Measurements from ENCODE around the gene UPF2.

Gene UPF2

GRCh38 chr10:12061124-12061523, 18.5 kb upstream of the UPF2 start:
- TF ChIP-seq CTCF (IDR thresholded peaks at IDR 0.05; ENCODE audit: insufficient read depth, low read depth, low read length, missing control alignments) = no peak
- DNase-seq (ENCODE audit: low read depth) = no peak

GRCh38 chr10:12056748-12057147, 14.1 kb upstream of the UPF2 start:
- TF ChIP-seq CTCF (IDR thresholded peaks at IDR 0.05; ENCODE audit: insufficient read depth, low read depth, low read length, missing control alignments) = no peak
- DNase-seq (ENCODE audit: low read depth) = no peak
- no peak overlapping the region for H3K4me3 ChIP-seq (ENCODE audit: low read depth, low read length)

More at GRCh38 chr10:12061124-12061523, 18.5 kb upstream of the UPF2 start:
- no peak overlapping the region for H3K4me3 ChIP-seq (ENCODE audit: low read depth, low read length)

- H3K4me3 ChIP-seq (ENCODE audit: low read depth, low read length) = no peak overlapping the region
- TF ChIP-seq CTCF (IDR thresholded peaks at IDR 0.05; ENCODE audit: insufficient read depth, low read depth, low read length, missing control alignments) = no peak
- no peak for DNase-seq (ENCODE audit: low read depth)
These were observed 13.1 kb upstream of the UPF2 start for GRCh38 chr10:12055732-12056131.

GRCh38 chr10:12051241-12051640, 8.6 kb upstream of the UPF2 start:
- no peak overlapping the region for H3K4me3 ChIP-seq (ENCODE audit: low read depth, low read length)
- no peak for TF ChIP-seq CTCF (IDR thresholded peaks at IDR 0.05; ENCODE audit: insufficient read depth, low read depth, low read length, missing control alignments)
- peak; percentile 37 for DNase-seq (ENCODE audit: low read depth)

- no peak for DNase-seq (ENCODE audit: low read depth)
- H3K4me3 ChIP-seq (ENCODE audit: low read depth, low read length) = no peak overlapping the region
- no peak for TF ChIP-seq CTCF (IDR thresholded peaks at IDR 0.05; ENCODE audit: insufficient read depth, low read depth, low read length, missing control alignments)
These were observed 7.9 kb upstream of the UPF2 start for GRCh38 chr10:12050528-12050927.

- 0 out of 2 replicates have a peak overlapping the region, but pooled peaks have one; percentile 18 for H3K4me3 ChIP-seq (ENCODE audit: low read depth, low read length)
- peak; percentile 92 for DNase-seq (ENCODE audit: low read depth)
- no peak for TF ChIP-seq CTCF (IDR thresholded peaks at IDR 0.05; ENCODE audit: insufficient read depth, low read depth, low read length, missing control alignments)
These were observed 5.9 kb upstream of the UPF2 start for GRCh38 chr10:12048547-12048946.

GRCh38 chr10:12045596-12045995, 3.0 kb upstream of the UPF2 start:
- no peak for TF ChIP-seq CTCF (IDR thresholded peaks at IDR 0.05; ENCODE audit: insufficient read depth, low read depth, low read length, missing control alignments)
- no peak for DNase-seq (ENCODE audit: low read depth)
- H3K4me3 ChIP-seq (ENCODE audit: low read depth, low read length) = no peak overlapping the region

Data from GM12865 (cell line).